ENCODE measurements around the gene PADI3. TPM values are rescaled to one million over a fixed set of nuclear protein-coding genes. Genes with fewer than 3 reads are reported as not detected.

PADI3 gene
- total RNA-seq, 2 experiments from 2014 or later, result not detected

DNA sequence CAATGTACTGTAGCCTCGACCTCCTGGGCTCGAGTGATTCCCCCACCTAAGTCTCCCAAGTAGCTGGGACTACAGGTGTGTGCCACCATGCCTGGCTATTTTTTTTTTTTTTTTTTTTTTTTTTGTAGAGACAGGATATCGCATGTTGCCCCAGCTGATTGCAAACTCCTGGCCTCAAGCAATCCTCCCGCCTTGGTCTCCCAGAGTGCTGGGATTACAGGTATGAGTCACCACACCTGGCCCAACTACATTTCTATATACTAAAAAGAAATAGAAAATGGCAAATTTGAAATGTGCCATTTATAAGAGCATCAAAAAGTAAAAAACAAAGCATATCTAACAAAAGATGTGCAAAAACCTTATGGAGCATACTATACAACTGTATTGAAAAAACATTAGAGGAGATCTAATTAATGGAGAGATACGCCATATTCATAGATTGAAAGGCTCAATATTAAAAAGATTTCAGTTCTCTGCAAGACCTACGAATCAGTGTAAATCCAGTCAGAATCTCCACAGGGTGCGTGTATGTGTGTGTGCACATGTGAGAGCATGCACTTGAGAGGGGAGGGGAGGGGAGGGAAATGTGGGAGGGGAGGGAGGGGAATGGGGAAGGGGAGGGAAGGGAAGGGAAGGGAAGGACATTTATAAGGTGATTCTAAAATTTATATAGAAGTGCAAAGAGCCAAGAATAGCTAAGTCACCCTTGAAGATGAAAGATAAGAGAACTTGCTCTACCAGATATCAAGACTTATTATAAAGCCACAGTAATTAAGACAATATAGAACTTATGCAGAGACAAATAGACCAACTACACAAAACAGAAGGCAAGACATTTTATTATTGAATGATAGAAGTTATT lies 43.6 kb downstream of the PADI3 start:
- ChIA-PET CTCF (no interaction called here), POLR2A (no interaction called here)
- Mint-ChIP-seq H3K4me3 (no peak overlapping the region), H3K27me3 (peaks cover 12% of the 10 kb centered on the region), H3K27ac (no peak overlapping the region), H3K4me1 (no peaks in the 10 kb centered on the region), H3K36me3 (ENCODE audit: low read depth) (no peaks in the 10 kb centered on the region), H3K9me3 (no peaks in the 10 kb centered on the region)
- no peak for DNase-seq

DNA sequence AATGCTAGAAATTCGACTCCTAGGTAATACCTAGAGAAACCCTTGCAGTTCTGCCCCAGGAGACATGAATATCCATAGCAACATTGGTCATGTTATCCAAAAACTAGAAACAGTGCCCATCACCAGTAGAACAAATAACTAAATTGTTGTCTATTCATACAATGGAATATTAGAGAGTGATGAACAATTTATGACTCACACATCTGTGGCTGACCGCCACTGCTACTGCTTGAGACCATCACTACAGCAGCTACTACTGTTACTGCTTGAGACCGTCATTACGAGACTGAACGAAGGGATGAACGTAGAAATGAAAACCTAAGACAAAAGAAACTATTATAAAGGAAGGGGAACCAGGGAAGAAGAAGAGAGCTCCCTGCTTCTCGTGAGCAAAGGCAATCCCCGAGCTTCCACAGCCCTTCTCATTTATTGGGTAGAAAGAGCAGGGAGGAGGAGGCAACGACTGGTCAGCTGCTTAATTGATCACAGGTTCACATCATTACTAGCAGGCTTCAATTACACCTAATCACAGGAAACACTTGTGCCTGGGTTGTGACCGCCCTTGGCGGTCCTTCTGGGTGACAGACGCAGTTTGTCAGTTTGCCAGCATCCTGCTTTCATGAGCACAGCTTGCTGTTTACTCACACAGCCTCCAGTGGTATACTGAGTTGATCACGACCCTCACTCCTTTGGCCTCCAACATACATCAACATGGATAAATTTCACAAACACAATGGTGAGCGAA lies 45.0 kb downstream of the PADI3 start:
- Mint-ChIP-seq H3K27me3 (peaks cover 15% of the 10 kb centered on the region), H3K27ac (no peak overlapping the region), H3K4me1 (no peaks in the 10 kb centered on the region), H3K4me3 (no peak overlapping the region), H3K36me3 (ENCODE audit: low read depth) (no peaks in the 10 kb centered on the region), H3K9me3 (no peaks in the 10 kb centered on the region)
- ChIA-PET POLR2A (no interaction called here), CTCF (no interaction called here)
- DNase-seq, result no peak

DNA sequence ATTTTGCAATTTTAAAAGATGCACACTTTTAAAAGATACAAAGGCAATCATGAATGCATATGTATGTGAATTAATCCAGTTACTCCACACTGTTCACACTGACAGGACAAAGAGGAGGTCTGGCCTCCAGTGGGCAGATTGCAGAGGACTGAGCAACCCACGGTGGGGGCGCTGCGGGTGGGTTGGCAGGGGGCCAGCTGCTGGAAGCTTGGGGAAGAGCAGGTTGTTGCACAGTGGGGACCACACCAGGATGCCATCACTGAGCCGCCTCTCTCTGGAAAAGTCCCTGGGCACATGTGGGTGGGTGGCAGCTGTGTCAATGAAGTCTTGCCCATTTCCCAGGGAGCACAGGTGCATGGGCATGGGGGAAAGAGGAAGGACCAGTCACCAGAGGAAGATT lies 46.4 kb downstream of the PADI3 start:
- Mint-ChIP-seq H3K36me3 (ENCODE audit: low read depth) (no peaks in the 10 kb centered on the region), H3K27ac (no peak overlapping the region), H3K27me3 (peaks cover 16% of the 10 kb centered on the region), H3K4me3 (no peak overlapping the region), H3K4me1 (no peaks in the 10 kb centered on the region), H3K9me3 (no peaks in the 10 kb centered on the region)
- POLR2A ChIA-PET, result no interaction called here
- CTCF ChIA-PET, result no interaction called here
- no peak for DNase-seq

- no peak for DNase-seq
- H3K27me3 Mint-ChIP-seq, result peaks cover 12% of the 10 kb centered on the region
- ChIA-PET POLR2A (no interaction called here), CTCF (no interaction called here)
- H3K9me3 Mint-ChIP-seq, result no peaks in the 10 kb centered on the region
- no peaks in the 10 kb centered on the region for H3K4me1 Mint-ChIP-seq
- H3K4me3 Mint-ChIP-seq, result no peak overlapping the region
- H3K27ac Mint-ChIP-seq, result no peak overlapping the region
- no peaks in the 10 kb centered on the region for H3K36me3 Mint-ChIP-seq (ENCODE audit: low read depth)
These were observed 47.2 kb downstream of the PADI3 start for GRCh38 chr1:17296086-17296485.

GRCh38 chr1:17297991-17298390 lies 49.1 kb downstream of the PADI3 start:
- POLR2A ChIA-PET, result no interaction called here
- no peaks in the 10 kb centered on the region for H3K4me1 Mint-ChIP-seq

DNA sequence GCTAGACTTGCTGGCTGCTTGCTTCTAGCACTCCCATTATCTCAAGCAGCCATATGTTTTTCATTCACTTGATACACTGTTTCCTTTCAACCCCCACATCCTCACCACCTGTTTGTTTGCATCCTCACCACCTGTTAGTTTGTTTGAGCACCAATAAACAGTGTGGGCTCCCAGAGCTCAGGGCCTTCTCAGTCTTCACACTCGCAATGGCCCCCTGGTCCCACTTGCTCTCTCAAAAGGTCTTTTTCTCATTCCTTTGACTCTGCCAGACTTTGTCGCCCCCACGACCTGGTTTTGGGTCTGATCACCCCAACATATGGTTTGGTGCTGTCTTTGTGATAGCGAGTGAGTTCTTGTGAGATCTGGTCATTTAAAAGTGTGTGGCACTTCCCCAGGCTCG lies 52.9 kb downstream of the PADI3 start:
- Mint-ChIP-seq H3K4me3 (no peak overlapping the region), H3K36me3 (ENCODE audit: low read depth) (no peaks in the 10 kb centered on the region), H3K27ac (no peak overlapping the region), H3K9me3 (peaks cover 6% of the 10 kb centered on the region), H3K27me3 (peaks cover 5% of the 10 kb centered on the region), H3K4me1 (no peaks in the 10 kb centered on the region)
- no peak for DNase-seq
- POLR2A ChIA-PET, result no interaction called here
- CTCF ChIA-PET, result no interaction called here

More at GRCh38 chr1:17297991-17298390, 49.1 kb downstream of the PADI3 start:
- H3K27ac Mint-ChIP-seq, result no peak overlapping the region
- no peaks in the 10 kb centered on the region for H3K36me3 Mint-ChIP-seq (ENCODE audit: low read depth)
- H3K27me3 Mint-ChIP-seq, result peaks cover 9% of the 10 kb centered on the region
- H3K4me3 Mint-ChIP-seq, result no peak overlapping the region
- CTCF ChIA-PET, result no interaction called here
- DNase-seq, result no peak
- peaks cover 6% of the 10 kb centered on the region for H3K9me3 Mint-ChIP-seq

DNA sequence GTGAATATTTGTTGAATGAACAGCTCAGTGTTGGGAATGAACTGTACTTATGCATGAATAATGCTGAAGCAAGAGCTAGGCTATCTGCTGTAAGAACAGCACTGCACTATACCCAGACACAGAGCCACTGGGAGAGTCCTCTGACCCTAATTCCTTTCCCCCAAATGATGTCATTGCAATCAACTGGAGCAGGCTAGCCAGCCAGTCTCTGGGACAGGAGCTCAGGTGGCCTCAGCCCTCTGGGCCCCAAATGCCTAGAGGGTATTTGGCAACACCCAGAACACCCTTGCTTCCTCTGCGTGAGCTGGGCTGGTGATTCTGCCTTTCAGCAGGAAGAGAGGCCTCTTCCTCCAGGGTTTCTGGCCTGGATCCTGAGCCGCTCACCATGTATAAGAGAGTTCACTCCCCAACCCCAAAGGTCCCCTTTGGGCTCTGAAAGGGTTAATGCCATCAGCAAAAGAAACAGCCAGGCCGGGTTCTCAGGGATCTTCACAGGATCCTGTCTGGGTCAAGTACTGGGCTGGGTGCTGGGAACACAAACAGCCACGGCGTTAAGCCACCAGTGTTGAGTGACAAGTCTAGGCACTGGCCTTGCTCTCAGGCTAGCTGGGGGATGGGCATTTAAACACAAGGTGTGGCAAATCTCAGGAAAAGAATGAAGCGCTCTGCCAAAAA lies 55.4 kb downstream of the PADI3 start:
- Mint-ChIP-seq H3K4me1 (no peaks in the 10 kb centered on the region), H3K27ac (no peak overlapping the region), H3K9me3 (peaks cover 6% of the 10 kb centered on the region), H3K4me3 (no peak overlapping the region), H3K27me3 (peaks cover 5% of the 10 kb centered on the region), H3K36me3 (ENCODE audit: low read depth) (no peaks in the 10 kb centered on the region)
- ChIA-PET POLR2A (no interaction called here), CTCF (no interaction called here)
- DNase-seq, result no peak

DNA sequence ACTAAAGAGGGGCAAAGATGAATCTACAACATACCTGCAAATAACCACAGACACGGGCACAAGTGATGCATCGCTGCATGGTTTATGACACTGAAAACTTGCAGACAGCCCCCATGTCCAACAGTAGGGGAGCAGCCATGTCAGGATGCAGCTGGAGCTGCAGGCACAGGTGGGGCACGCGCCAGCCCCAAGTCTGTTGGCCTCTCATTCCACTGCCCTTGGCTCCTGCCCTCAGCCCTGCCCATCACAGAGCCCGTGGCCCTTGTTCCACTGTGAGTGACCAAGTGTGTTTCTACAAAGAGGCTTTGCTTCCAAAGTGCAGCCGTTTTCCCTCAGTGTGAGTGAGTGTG lies 55.9 kb downstream of the PADI3 start:
- no peak for DNase-seq
- Mint-ChIP-seq H3K4me3 (no peak overlapping the region), H3K4me1 (no peaks in the 10 kb centered on the region), H3K9me3 (peaks cover 6% of the 10 kb centered on the region), H3K27me3 (peaks cover 5% of the 10 kb centered on the region), H3K36me3 (ENCODE audit: low read depth) (no peaks in the 10 kb centered on the region), H3K27ac (no peak overlapping the region)
- ChIA-PET POLR2A (no interaction called here), CTCF (no interaction called here)

GRCh38 chr1:17305576-17306095 lies 56.7 kb downstream of the PADI3 start:
- no peak overlapping the region for H3K27ac Mint-ChIP-seq
- no peak overlapping the region for H3K4me3 Mint-ChIP-seq
- peaks cover 6% of the 10 kb centered on the region for H3K9me3 Mint-ChIP-seq
- no peaks in the 10 kb centered on the region for H3K4me1 Mint-ChIP-seq
- peaks cover 5% of the 10 kb centered on the region for H3K27me3 Mint-ChIP-seq
- DNase-seq, result no peak
- ChIA-PET CTCF (no interaction called here), POLR2A (no interaction called here)
- H3K36me3 Mint-ChIP-seq (ENCODE audit: low read depth), result no peaks in the 10 kb centered on the region

DNA sequence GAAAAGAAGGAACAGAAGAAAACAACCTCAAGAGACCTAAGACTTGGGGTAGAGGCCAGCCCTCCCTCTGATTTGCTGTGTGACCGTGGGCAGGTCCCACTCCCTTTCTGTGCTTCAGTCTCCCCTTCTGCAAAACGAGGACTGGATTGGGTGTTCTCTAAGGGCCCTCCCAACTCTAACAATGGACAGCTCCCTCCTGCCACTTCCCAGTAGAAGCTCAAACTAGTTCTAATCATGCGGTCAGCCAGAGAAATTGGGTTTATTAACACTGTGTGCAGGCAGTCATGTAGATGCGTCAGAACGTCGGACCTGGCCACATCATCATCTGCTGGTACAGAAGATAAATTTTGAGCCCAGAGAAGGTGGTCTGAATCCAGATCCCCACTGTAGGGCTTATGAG lies 57.5 kb downstream of the PADI3 start:
- Mint-ChIP-seq H3K4me1 (no peaks in the 10 kb centered on the region), H3K9me3 (peaks cover 6% of the 10 kb centered on the region), H3K36me3 (ENCODE audit: low read depth) (no peaks in the 10 kb centered on the region), H3K27me3 (peaks cover 5% of the 10 kb centered on the region), H3K4me3 (no peak overlapping the region), H3K27ac (no peak overlapping the region)
- ChIA-PET POLR2A (no interaction called here), CTCF (no interaction called here)
- DNase-seq, result no peak

- H3K36me3 Mint-ChIP-seq (ENCODE audit: low read depth), result no peaks in the 10 kb centered on the region
These were observed 58.0 kb downstream of the PADI3 start for GRCh38 chr1:17306921-17307320.

DNA sequence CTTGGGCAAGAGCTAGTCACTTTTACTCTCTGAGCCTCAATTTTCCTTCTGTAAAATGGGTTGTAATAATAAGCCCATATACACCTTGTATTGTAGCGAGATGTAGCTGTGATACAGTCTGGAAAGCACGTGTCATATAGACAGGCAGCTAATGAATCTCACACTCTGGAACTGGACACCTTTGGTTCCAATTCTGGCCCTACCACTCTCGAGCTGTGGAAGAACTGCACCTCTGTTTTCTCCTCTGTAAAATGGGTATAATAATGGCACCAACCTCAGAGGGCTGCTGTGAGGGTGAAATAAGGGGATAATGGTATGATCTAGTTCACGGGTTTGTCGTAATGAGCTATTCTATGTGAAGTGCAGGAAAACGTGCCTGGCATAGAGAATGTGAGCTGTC lies 58.4 kb downstream of the PADI3 start:
- no peak overlapping the region for H3K4me3 Mint-ChIP-seq

More at GRCh38 chr1:17306921-17307320, 58.0 kb downstream of the PADI3 start:
- DNase-seq, result no peak
- Mint-ChIP-seq H3K4me3 (no peak overlapping the region), H3K9me3 (peaks cover 2% of the 10 kb centered on the region), H3K27me3 (peaks cover 5% of the 10 kb centered on the region), H3K27ac (no peak overlapping the region), H3K4me1 (no peaks in the 10 kb centered on the region)
- POLR2A ChIA-PET, result no interaction called here
- CTCF ChIA-PET, result no interaction called here

DNA sequence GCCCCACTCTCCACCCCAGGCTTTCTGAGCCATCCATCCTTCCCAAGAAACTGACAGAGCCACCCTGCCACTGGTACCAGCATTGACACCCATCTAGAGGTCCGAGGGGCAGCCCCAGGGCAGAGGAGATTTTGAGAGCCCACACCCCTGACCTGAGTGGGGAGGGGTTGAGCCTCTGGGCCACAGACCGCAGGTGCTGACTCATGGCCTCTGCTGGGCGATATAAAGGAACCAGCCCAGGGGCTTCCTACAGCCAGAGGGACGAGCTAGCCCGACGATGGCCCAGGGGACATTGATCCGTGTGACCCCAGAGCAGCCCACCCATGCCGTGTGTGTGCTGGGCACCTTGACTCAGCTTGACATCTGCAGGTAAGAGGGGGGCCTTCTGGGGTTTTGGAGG lies 59.0 kb downstream of the PADI3 start, which contains the start of gene PADI4:
PADI4 (plus strand) TSS at position 252 of the 400 bp plus-strand sequence; CDS start at position 278, 26 bp downstream.
- no peak within 1 kb of the TSS for H3K4me3 Mint-ChIP-seq
- no peaks in the 10 kb centered on the region for H3K4me1 Mint-ChIP-seq
- no peak within 1 kb of the TSS for H3K27ac Mint-ChIP-seq
- peaks cover 8% of the 10 kb centered on the region for H3K27me3 Mint-ChIP-seq
- ChIA-PET CTCF (no interaction called here), POLR2A (no interaction called here)
- no peaks in the 10 kb centered on the region for H3K36me3 Mint-ChIP-seq (ENCODE audit: low read depth)
- DNase-seq, result no peak
- no peaks in the 10 kb centered on the region for H3K9me3 Mint-ChIP-seq

More for the DNA sequence above, 58.4 kb downstream of the PADI3 start:
- CTCF ChIA-PET, result no interaction called here
- H3K9me3 Mint-ChIP-seq, result no peaks in the 10 kb centered on the region
- no peak overlapping the region for H3K27ac Mint-ChIP-seq
- DNase-seq, result no peak
- H3K27me3 Mint-ChIP-seq, result peaks cover 5% of the 10 kb centered on the region
- H3K4me1 Mint-ChIP-seq, result no peaks in the 10 kb centered on the region
- H3K36me3 Mint-ChIP-seq (ENCODE audit: low read depth), result no peaks in the 10 kb centered on the region
- POLR2A ChIA-PET, result no interaction called here

Measured in activated CD4-positive, alpha-beta memory T cell treated with anti-CD3 and anti-CD28 coated beads, Interleukin-2, amount 10 ng/mL, durations not matched to agents 7 days and 5 days (primary cell).